HG03565 (cell line): ENCODE data around the gene ANO3.

Experiments used
- ATAC-seq: cut with Tn5 transposase; IDR thresholded peaks from one replicate; pipeline ENCODE4 v1.9.1; 2021; ENCODE audit warnings: mild to moderate bottlenecking, moderate library complexity; ENCODE audit not compliant: unreplicated experiment

Gene ANO3

GRCh38 chr11:26483108-26483507, 151.2 kb downstream of the ANO3 start:
- ATAC-seq, result no peak

GRCh38 chr11:26490546-26490945, 158.6 kb downstream of the ANO3 start:
- no peak for ATAC-seq

- no peak for ATAC-seq
These were observed 161.7 kb downstream of the ANO3 start for GRCh38 chr11:26493616-26494015.

GRCh38 chr11:26507229-26507628, 175.3 kb downstream of the ANO3 start:
- no peak for ATAC-seq

GRCh38 chr11:26510164-26510563, 178.2 kb downstream of the ANO3 start:
- no peak for ATAC-seq

- no peak for ATAC-seq
These were observed 178.8 kb downstream of the ANO3 start for GRCh38 chr11:26510756-26511155.

GRCh38 chr11:26512196-26512595, 180.3 kb downstream of the ANO3 start:
- ATAC-seq, result no peak

- ATAC-seq, result no peak
These were observed 187.5 kb downstream of the ANO3 start for GRCh38 chr11:26519469-26519868.

GRCh38 chr11:26522912-26523610, 191.1 kb downstream of the ANO3 start:
- no peak for ATAC-seq

GRCh38 chr11:26527685-26528084, 195.8 kb downstream of the ANO3 start:
- no peak for ATAC-seq

- no peak for ATAC-seq
These were observed 205.4 kb downstream of the ANO3 start for GRCh38 chr11:26537341-26537740.

GRCh38 chr11:26539517-26539916, 207.6 kb downstream of the ANO3 start:
- no peak for ATAC-seq

- no peak for ATAC-seq
These were observed 209.9 kb downstream of the ANO3 start for GRCh38 chr11:26541870-26542269.

GRCh38 chr11:26549176-26549575, 217.2 kb downstream of the ANO3 start:
- ATAC-seq, result no peak

GRCh38 chr11:26550022-26550421, 218.1 kb downstream of the ANO3 start:
- ATAC-seq, result no peak

- ATAC-seq, result no peak
These were observed 219.4 kb downstream of the ANO3 start for GRCh38 chr11:26551186-26551801.

GRCh38 chr11:26553182-26553581, 221.3 kb downstream of the ANO3 start:
- no peak for ATAC-seq

- ATAC-seq, result no peak
These were observed 222.5 kb downstream of the ANO3 start for GRCh38 chr11:26554455-26554854.

- ATAC-seq, result no peak
These were observed 224.7 kb downstream of the ANO3 start for GRCh38 chr11:26556582-26556981.

GRCh38 chr11:26557666-26558065, 225.7 kb downstream of the ANO3 start:
- ATAC-seq, result no peak

- ATAC-seq, result no peak
These were observed 226.3 kb downstream of the ANO3 start for GRCh38 chr11:26558190-26558589.

- ATAC-seq, result no peak
These were observed 237.7 kb downstream of the ANO3 start for GRCh38 chr11:26569646-26570045.
